Spleen (tissue), 7 donors: Measurements from ENCODE around the gene KIAA0825.

Experiments used
- CTCF ChIP-seq, 11 experiments: fragments of 200-600 bp in 7 of 11; fragments of 450-650 bp in 4 of 11; sonication (generic) in 4 of 11; IDR thresholded peaks in 8 of 11; conservative IDR thresholded peaks in 3 of 11; 1 replicate in 7 of 11; 2 replicates in 4 of 11; pipeline versions ENCODE4 v1.4.0 to v1.8.0; 2016 to 2021; ENCODE audit warnings: antibody characterized with exemption in 11 of 11, inconsistent platforms in 4 of 11, mild to moderate bottlenecking in 1 of 11
- POLR2A ChIP-seq, 3 donors: fragments of 450-650 bp; IDR thresholded peaks; one replicate each; pipeline ENCODE4 v1.5.1; 2017; ENCODE audit warnings: antibody characterized with exemption in 3 of 3, mild to moderate bottlenecking in 1 of 3
- POLR2AphosphoS5 ChIP-seq, 3 donors: sonication (generic); formaldehyde crosslinking; IDR thresholded peaks; one replicate each; pipeline ENCODE4 v1.5.1; 2017; ENCODE audit warnings: antibody characterized with exemption in 3 of 3
- donor health status: DM: no; HTN: no; CAD: no; lungs with moderate emphysema.
- donor health status: DM: no; HTN: no; CAD: no.
- donor health status: DM: no; HTN: no; CAD: no.

GRCh38 chr5:94240134-94240533 lies 378.3 kb downstream of the KIAA0825 start:
- TF ChIP-seq POLR2A (IDR thresholded peaks at IDR 0.05) (no peak), CTCF (IDR thresholded peaks at IDR 0.05 in 8 of 11, conservative IDR thresholded peaks at IDR 0.05 in 3 of 11) (no peak), POLR2AphosphoS5 (IDR thresholded peaks at IDR 0.05) (no peak)
